Upper lobe of right lung (tissue), 1 donor: Measurements from ENCODE around the gene P3H2. TPM values are rescaled to one million over a fixed set of nuclear protein-coding genes. Genes with fewer than 3 reads are reported as not detected.
"Not testable (repeated sequence)": the region's sequence is repeated elsewhere in the genome, so short reads cannot be mapped to it uniquely, and the experiment has no call there.

Source experiments
- ATAC-seq: fragments of 200-7000 bp; cut with Tn5 transposase; one replicate; pipeline ENCODE4 v1.9.1; 2020; ENCODE audit warnings: mild to moderate bottlenecking, moderate library complexity
- DNase-seq: peaks from one replicate; pipeline ENCODE4 v3.0.0-alpha.2; 2020
- H3K27ac ChIP-seq: fragments of 200-600 bp; one replicate; pipeline ENCODE4 v1.8.0; 2022
- H3K27me3 ChIP-seq: fragments of 200-600 bp; one replicate; pipeline ENCODE4 v1.8.0; 2022; ENCODE audit warnings: mild to moderate bottlenecking
- H3K36me3 ChIP-seq: fragments of 200-600 bp; one replicate; pipeline ENCODE4 v1.8.0; 2022
- H3K4me1 ChIP-seq: fragments of 200-600 bp; one replicate; pipeline ENCODE4 v1.8.0; 2022
- H3K4me3 ChIP-seq: fragments of 200-600 bp; one replicate; pipeline ENCODE4 v1.8.0; 2022; ENCODE audit warnings: mild to moderate bottlenecking
- H3K9me3 ChIP-seq: fragments of 200-600 bp; one replicate; pipeline ENCODE4 v1.8.0; 2022
- CTCF ChIP-seq: fragments of 200-600 bp; IDR thresholded peaks from one replicate; pipeline ENCODE4 v1.8.0; 2022; ENCODE audit warnings: antibody characterized with exemption
- intact Hi-C: fragments of 100-400 bp; cut with DNase I; formaldehyde crosslinking; loops from one replicate; pipeline ENCODE4 v1.11.0; 2022
- total RNA-seq: library from RNA; stranded (reverse); fragmentation: NEBNext Ultra II Directional; extraction: Animal tissue kit (Norgen Biotek cat#: 25700); gene quantifications from one replicate; pipeline ENCODE4 v1.2.1, GENCODE V29; 2021
- donor health status: DM: no; HTN: yes; CAD: no; lungs with severe emphysema.

The P3H2 gene
- total RNA-seq, 1 donor from 2014 or later: 79.0 TPM

GRCh38 chr3:190074817-190075216 lies 45.9 kb downstream of the P3H2 start:
- intact Hi-C loops: no loop called here
- TF ChIP-seq CTCF: no peak
- Histone ChIP-seq H3K27me3 (no peaks in the 10 kb centered on the region), H3K9me3 (no peaks in the 10 kb centered on the region), H3K36me3 (no peaks in the 10 kb centered on the region), H3K4me3 (no peak overlapping the region), H3K4me1 (peaks cover 17% of the 10 kb centered on the region), H3K27ac (no peak overlapping the region)
- DNase-seq: no peak
- ATAC-seq: no peak

- no peak overlapping the region for H3K27ac ChIP-seq
- intact Hi-C loops: no loop called here
- H3K36me3 ChIP-seq: no peaks in the 10 kb centered on the region
- no peaks in the 10 kb centered on the region for H3K27me3 ChIP-seq
- H3K9me3 ChIP-seq: no peaks in the 10 kb centered on the region
- ATAC-seq (peak; percentile 73), DNase-seq (no peak)
- no peak for TF ChIP-seq CTCF
- H3K4me3 ChIP-seq: no peak overlapping the region
- H3K4me1 ChIP-seq: peaks cover 17% of the 10 kb centered on the region
These were observed 47.3 kb downstream of the P3H2 start for GRCh38 chr3:190073264-190074008.

- H3K9me3 ChIP-seq: no peaks in the 10 kb centered on the region
- peaks cover 17% of the 10 kb centered on the region for H3K4me1 ChIP-seq
- no peak overlapping the region for H3K27ac ChIP-seq
- H3K4me3 ChIP-seq: no peak overlapping the region
- intact Hi-C loops: no loop called here
- no peak for DNase-seq
- no peaks in the 10 kb centered on the region for H3K27me3 ChIP-seq
- ATAC-seq: no peak
- TF ChIP-seq CTCF: no peak
- H3K36me3 ChIP-seq: no peaks in the 10 kb centered on the region
These were observed 47.8 kb downstream of the P3H2 start for GRCh38 chr3:190072856-190073255.

- DNase-seq, H3K9me3 ChIP-seq, H3K27ac ChIP-seq, intact Hi-C loops, H3K36me3 ChIP-seq, H3K27me3 ChIP-seq, H3K4me1 ChIP-seq, ATAC-seq, H3K4me3 ChIP-seq: not testable (repeated sequence)
These were observed 48.8 kb downstream of the P3H2 start for GRCh38 chr3:190071921-190072320.

- intact Hi-C loops: no loop called here
- no peak overlapping the region for H3K4me3 ChIP-seq
- no peaks in the 10 kb centered on the region for H3K4me1 ChIP-seq
- TF ChIP-seq CTCF: no peak
- DNase-seq (no peak), ATAC-seq (no peak)
- H3K36me3 ChIP-seq: no peaks in the 10 kb centered on the region
- no peaks in the 10 kb centered on the region for H3K9me3 ChIP-seq
- no peak overlapping the region for H3K27ac ChIP-seq
- no peaks in the 10 kb centered on the region for H3K27me3 ChIP-seq
These were observed 49.9 kb downstream of the P3H2 start for GRCh38 chr3:190070622-190071347.

GRCh38 chr3:190065204-190065603 lies 55.5 kb downstream of the P3H2 start:
- H3K9me3 ChIP-seq: no peaks in the 10 kb centered on the region
- no peaks in the 10 kb centered on the region for H3K36me3 ChIP-seq
- no peak overlapping the region for H3K4me3 ChIP-seq
- intact Hi-C loops: no loop called here
- DNase-seq (no peak), ATAC-seq (no peak)
- H3K27me3 ChIP-seq: no peaks in the 10 kb centered on the region
- H3K4me1 ChIP-seq: no peaks in the 10 kb centered on the region
- no peak overlapping the region for H3K27ac ChIP-seq
- TF ChIP-seq CTCF: no peak
